Parathyroid adenoma (tissue), 2 donors: ENCODE measurements around the gene CLEC2B.
"Not testable (repeated sequence)": the region's sequence is repeated elsewhere in the genome, so short reads cannot be mapped to it uniquely, and the experiment has no call there.

Experiments used
- H2AFZ ChIP-seq: fragments of 300-600 bp; sonication (generic); one replicate; pipeline ENCODE4 v1.7.0; 2017; ENCODE audit warnings: antibody characterized with exemption, mild to moderate bottlenecking
- H3K27ac ChIP-seq: fragments of 300-600 bp; sonication (generic); one replicate; pipeline ENCODE4 v1.7.0; 2017
- H3K27me3 ChIP-seq: fragments of 300-600 bp; sonication (generic); one replicate; pipeline ENCODE4 v1.7.0; 2017; ENCODE audit warnings: low read length; ENCODE audit not compliant: control insufficient read depth, insufficient read depth
- H3K36me3 ChIP-seq: fragments of 300-600 bp; sonication (generic); one replicate; pipeline ENCODE4 v1.7.0; 2017; ENCODE audit warnings: low read length; ENCODE audit not compliant: control insufficient read depth, insufficient read depth
- H3K4me1 ChIP-seq: fragments of 300-600 bp; sonication (generic); one replicate; pipeline ENCODE4 v1.7.0; 2017; ENCODE audit warnings: control low read depth
- H3K4me2 ChIP-seq: fragments of 300-600 bp; sonication (generic); one replicate; pipeline ENCODE4 v1.7.0; 2017; ENCODE audit warnings: low read length
- H3K4me3 ChIP-seq: fragments of 300-600 bp; sonication (generic); one replicate; pipeline ENCODE4 v1.7.0; 2017; ENCODE audit warnings: low read depth, low read length
- H3K79me2 ChIP-seq: fragments of 300-600 bp; sonication (generic); one replicate; pipeline ENCODE4 v1.7.0; 2017; ENCODE audit warnings: control low read depth
- H3K9ac ChIP-seq: fragments of 300-600 bp; sonication (generic); one replicate; pipeline ENCODE4 v1.7.0; 2017; ENCODE audit warnings: mild to moderate bottlenecking
- H3K9me3 ChIP-seq: fragments of 300-600 bp; sonication (generic); one replicate; pipeline ENCODE4 v1.7.0; 2017; ENCODE audit warnings: low read length; ENCODE audit not compliant: control insufficient read depth
- TF ChIP-seq, protein P1 (sequence below): fragments of 300-600 bp; sonication (generic); IDR thresholded peaks from one replicate; pipeline ENCODE4 v1.7.0; 2017; ENCODE audit warnings: antibody characterized with exemption, mild to moderate bottlenecking
- donor health status: primary hyperparathyroidism.

The CLEC2B gene

DNA sequence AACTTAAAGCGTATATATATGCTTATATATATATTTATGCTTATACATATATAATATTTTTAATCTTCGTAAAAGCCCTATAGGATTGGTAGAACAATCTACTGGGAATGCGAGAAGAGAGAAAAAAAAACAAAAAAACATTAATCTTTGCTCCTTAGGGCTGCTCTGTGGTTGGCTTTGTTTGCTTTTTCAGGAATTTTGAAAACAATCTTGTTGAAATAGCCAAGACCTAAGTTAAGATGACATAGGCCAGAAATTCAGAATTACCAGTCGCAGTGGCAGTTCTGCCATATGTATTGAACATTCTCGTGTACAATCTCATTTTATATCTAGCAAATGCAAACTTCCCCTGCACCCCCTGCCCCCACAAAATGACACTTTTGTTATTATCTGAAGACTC lies 12.8 kb upstream of the CLEC2B start:
- Histone ChIP-seq H3K4me2 (no peak overlapping the region), H3K4me1 (no peaks in the 10 kb centered on the region), H3K27me3 (no peaks in the 10 kb centered on the region), H3K9me3 (no peaks in the 10 kb centered on the region), H3K27ac (no peak overlapping the region), H3K36me3 (no peaks in the 10 kb centered on the region), H3K4me3 (no peak overlapping the region), H3K9ac (no peak overlapping the region), H2AFZ (no peak overlapping the region), H3K79me2 (no peaks in the 10 kb centered on the region)
- TF ChIP-seq, protein P1, sequence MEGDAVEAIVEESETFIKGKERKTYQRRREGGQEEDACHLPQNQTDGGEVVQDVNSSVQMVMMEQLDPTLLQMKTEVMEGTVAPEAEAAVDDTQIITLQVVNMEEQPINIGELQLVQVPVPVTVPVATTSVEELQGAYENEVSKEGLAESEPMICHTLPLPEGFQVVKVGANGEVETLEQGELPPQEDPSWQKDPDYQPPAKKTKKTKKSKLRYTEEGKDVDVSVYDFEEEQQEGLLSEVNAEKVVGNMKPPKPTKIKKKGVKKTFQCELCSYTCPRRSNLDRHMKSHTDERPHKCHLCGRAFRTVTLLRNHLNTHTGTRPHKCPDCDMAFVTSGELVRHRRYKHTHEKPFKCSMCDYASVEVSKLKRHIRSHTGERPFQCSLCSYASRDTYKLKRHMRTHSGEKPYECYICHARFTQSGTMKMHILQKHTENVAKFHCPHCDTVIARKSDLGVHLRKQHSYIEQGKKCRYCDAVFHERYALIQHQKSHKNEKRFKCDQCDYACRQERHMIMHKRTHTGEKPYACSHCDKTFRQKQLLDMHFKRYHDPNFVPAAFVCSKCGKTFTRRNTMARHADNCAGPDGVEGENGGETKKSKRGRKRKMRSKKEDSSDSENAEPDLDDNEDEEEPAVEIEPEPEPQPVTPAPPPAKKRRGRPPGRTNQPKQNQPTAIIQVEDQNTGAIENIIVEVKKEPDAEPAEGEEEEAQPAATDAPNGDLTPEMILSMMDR: no peak

DNA sequence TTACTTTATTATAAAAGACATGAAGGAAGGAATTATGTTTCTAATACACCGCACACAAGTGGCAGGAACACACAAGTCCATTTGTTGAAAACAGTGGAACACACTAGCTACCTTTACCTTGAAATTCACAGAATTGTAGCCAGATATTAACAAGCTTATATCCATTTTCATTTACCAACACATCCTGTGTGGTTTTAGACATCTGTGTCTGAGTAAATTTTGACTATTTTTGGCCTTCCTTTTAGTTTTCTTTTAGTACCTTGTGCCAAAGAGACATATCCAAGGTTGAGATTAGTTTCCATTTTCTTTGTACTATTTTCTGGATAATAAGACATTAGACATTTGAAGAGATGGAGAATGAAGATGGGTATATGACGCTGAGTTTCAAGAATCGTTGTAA lies 12.1 kb upstream of the CLEC2B start, which contains the start of gene KLRF2:
Gene KLRF2, plus strand, starts transcription at position 244 of the 400 bp plus-strand sequence. Its CDS starts 107 bp downstream, at position 351.
- Histone ChIP-seq H3K36me3 (no peaks in the 10 kb centered on the region), H3K27me3 (no peaks in the 10 kb centered on the region), H3K4me1 (no peaks in the 10 kb centered on the region), H3K79me2 (no peaks in the 10 kb centered on the region), H3K4me3 (no peak within 1 kb of the TSS), H3K9me3 (no peaks in the 10 kb centered on the region), H3K9ac (no peak within 1 kb of the TSS), H2AFZ (no peak within 1 kb of the TSS), H3K4me2 (no peak within 1 kb of the TSS), H3K27ac (no peak within 1 kb of the TSS)
- TF ChIP-seq, protein P1: no peak

DNA sequence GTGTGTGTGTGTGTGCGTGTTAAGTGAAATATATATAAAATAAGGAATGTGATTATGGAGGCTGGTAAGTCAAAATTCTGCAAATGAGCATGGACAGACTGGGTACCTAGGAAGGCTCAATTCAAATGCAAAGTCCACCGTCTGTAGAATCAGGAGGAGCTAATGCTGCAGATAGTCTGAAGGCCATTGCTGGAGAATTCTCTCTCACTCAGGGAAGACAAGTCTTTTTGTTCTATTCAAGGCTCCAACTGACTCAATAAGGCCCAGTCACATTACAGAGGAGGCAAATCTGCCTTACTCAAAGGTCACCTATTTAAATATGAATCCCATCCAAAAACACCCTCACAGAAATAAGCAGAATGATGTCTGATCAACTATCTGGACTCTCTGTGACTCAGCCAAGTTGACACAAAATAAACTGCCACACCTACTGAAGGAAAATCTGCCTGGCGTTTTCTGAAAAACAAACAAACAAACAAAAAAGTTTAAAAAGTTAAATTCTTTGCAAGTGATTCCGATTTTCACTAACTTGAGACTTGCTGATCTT lies 11.5 kb upstream of the CLEC2B start:
- TF ChIP-seq, protein P1: no peak

DNA sequence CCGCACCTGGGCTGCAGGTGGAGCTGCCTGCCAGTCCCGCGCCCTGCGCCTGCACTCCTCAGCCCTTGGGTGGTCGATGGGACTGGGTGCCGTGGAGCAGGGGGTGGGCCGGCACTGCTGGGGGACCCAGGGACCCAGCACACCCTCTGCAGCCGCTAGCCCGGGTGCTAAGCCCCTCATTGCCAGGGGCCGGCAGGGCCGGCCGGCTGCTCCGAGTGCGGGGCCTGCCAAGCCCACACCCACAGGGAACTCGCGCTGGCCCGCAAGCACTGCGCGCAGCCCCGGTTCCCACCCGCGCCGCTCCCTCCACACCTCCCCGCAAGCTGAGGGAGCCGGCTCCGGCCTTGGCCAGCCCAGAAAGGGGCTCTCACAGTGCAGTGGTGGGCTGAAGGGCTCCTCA lies 7.0 kb upstream of the CLEC2B start:
- H2AFZ ChIP-seq, H3K9me3 ChIP-seq, H3K4me2 ChIP-seq, H3K4me3 ChIP-seq, H3K4me1 ChIP-seq, H3K36me3 ChIP-seq, H3K27me3 ChIP-seq, H3K27ac ChIP-seq, H3K9ac ChIP-seq, H3K79me2 ChIP-seq: not testable (repeated sequence)

More for the DNA sequence above, 11.5 kb upstream of the CLEC2B start:
- Histone ChIP-seq H3K27ac (no peak overlapping the region), H3K4me2 (no peak overlapping the region), H3K79me2 (no peaks in the 10 kb centered on the region), H3K4me3 (no peak overlapping the region), H3K4me1 (no peaks in the 10 kb centered on the region), H3K27me3 (no peaks in the 10 kb centered on the region), H3K9ac (no peak overlapping the region), H3K9me3 (no peaks in the 10 kb centered on the region), H2AFZ (no peak overlapping the region), H3K36me3 (no peaks in the 10 kb centered on the region)

DNA sequence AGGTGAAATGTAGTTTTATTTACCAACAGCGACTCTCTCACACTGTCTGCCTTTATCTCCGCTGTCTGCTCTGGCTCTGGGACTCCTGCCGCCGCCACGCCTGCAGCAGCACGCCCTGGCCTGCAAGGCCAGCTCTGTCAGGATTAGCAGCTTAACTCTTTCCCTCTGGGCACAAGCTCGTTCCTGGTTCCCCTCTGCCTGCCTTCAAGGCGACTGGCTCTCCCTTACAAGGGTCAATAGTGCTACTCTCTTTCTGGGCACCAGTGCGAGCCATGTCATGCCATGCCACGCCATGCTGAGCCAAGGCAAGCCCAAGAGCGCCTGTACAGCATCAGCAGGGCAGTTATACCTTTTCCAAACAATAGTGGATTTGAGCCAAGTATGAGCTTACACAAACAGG lies 3.6 kb upstream of the CLEC2B start:
- no peaks in the 10 kb centered on the region for H3K9me3 ChIP-seq
- H3K4me3 ChIP-seq: no peak overlapping the region
- no peaks in the 10 kb centered on the region for H3K36me3 ChIP-seq
- no peak overlapping the region for H2AFZ ChIP-seq
- no peaks in the 10 kb centered on the region for H3K27me3 ChIP-seq
- no peaks in the 10 kb centered on the region for H3K4me1 ChIP-seq
- H3K4me2 ChIP-seq: no peak overlapping the region
- H3K79me2 ChIP-seq: no peaks in the 10 kb centered on the region
- H3K27ac ChIP-seq: no peak overlapping the region
- TF ChIP-seq, protein P1: no peak
- no peak overlapping the region for H3K9ac ChIP-seq
